Measurements from ENCODE around the gene UROC1. TPM values are rescaled to one million over a fixed set of nuclear protein-coding genes. Genes with fewer than 3 reads are reported as not detected.
A peak's percentile ranks its signal among the peaks of the same experiment; 100 is the strongest.

Gene UROC1
- total and polyA plus RNA-seq, 2 of the 13 experiments (the other 11 are each of a cell fraction or from before 2014, with no cell fraction given), result 0.71 to 1.3 TPM

DNA sequence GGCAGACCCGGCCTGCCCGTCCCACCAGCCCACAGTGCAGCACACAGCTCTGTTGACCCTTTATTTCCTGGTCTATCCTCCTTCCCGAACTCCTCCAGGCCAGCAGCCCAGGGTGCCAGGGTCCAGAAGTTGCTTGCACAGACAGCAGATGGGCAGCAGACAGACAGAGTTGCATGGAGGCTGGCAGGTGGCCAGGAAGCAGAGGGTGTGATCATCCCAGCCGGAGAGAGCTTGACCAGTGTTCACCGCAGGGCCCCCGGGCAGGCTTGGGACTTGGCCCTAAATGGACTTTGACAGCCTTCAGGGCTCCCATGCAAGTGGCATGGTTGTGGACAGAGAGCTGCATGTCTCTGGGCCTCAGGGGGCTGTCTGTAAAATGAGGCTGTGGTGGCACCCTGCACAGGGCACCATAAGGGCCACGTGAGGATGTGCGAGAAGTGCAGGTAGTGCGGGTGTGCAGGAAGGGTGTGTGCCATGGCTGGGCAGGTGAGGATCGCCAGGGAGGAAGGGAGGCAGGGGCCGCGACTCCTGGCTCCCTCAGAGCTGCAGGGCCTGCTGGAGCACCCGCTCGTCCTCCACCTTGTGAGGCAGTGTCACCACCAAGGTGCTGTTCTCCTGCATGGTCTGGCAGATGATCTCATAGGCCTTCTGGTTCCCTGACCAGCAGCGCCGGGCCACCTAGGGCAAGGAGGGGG lies 35.6 kb downstream of the UROC1 start (continued):
- no peak for TF ChIP-seq MYNN (CRISPR knock-in tag; IDR thresholded peaks at IDR 0.05; ENCODE audit: low read depth)
- no peak for TF ChIP-seq ZMYM2 (CRISPR knock-in tag; IDR thresholded peaks at IDR 0.05)
- no peak for TF ChIP-seq ZNF432 (CRISPR knock-in tag; IDR thresholded peaks at IDR 0.05; ENCODE audit: borderline replicate concordance)
- TF ChIP-seq FIP1L1 (IDR thresholded peaks at IDR 0.05; ENCODE audit: borderline replicate concordance, insufficient read depth, low read depth, low read length), result no peak
- no peak for TF ChIP-seq GMEB2 (CRISPR knock-in tag; IDR thresholded peaks at IDR 0.05; ENCODE audit: low read depth)
- TF ChIP-seq, protein P1, sequence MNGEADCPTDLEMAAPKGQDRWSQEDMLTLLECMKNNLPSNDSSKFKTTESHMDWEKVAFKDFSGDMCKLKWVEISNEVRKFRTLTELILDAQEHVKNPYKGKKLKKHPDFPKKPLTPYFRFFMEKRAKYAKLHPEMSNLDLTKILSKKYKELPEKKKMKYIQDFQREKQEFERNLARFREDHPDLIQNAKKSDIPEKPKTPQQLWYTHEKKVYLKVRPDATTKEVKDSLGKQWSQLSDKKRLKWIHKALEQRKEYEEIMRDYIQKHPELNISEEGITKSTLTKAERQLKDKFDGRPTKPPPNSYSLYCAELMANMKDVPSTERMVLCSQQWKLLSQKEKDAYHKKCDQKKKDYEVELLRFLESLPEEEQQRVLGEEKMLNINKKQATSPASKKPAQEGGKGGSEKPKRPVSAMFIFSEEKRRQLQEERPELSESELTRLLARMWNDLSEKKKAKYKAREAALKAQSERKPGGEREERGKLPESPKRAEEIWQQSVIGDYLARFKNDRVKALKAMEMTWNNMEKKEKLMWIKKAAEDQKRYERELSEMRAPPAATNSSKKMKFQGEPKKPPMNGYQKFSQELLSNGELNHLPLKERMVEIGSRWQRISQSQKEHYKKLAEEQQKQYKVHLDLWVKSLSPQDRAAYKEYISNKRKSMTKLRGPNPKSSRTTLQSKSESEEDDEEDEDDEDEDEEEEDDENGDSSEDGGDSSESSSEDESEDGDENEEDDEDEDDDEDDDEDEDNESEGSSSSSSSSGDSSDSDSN (CRISPR knock-in tag; IDR thresholded peaks at IDR 0.05), result peak; percentile 77
- TF ChIP-seq RFX3 (CRISPR knock-in tag; IDR thresholded peaks at IDR 0.05), result no peak
- TF ChIP-seq ZBTB10 (CRISPR knock-in tag; IDR thresholded peaks at IDR 0.05; ENCODE audit: borderline replicate concordance), result no peak
- TF ChIP-seq HNF1B (CRISPR knock-in tag; IDR thresholded peaks at IDR 0.05), result no peak
- TF ChIP-seq ZMAT3 (CRISPR knock-in tag; conservative IDR thresholded peaks at IDR 0.05), result no peak
- TF ChIP-seq ZNF496 (CRISPR knock-in tag; IDR thresholded peaks at IDR 0.05; ENCODE audit: insufficient replicate concordance), result no peak
- no peak for TF ChIP-seq TGIF2 (CRISPR knock-in tag; IDR thresholded peaks at IDR 0.05)
- TF ChIP-seq, protein P2, sequence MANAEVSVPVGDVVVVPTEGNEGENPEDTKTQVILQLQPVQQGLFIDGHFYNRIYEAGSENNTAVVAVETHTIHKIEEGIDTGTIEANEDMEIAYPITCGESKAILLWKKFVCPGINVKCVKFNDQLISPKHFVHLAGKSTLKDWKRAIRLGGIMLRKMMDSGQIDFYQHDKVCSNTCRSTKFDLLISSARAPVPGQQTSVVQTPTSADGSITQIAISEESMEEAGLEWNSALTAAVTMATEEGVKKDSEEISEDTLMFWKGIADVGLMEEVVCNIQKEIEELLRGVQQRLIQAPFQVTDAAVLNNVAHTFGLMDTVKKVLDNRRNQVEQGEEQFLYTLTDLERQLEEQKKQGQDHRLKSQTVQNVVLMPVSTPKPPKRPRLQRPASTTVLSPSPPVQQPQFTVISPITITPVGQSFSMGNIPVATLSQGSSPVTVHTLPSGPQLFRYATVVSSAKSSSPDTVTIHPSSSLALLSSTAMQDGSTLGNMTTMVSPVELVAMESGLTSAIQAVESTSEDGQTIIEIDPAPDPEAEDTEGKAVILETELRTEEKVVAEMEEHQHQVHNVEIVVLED (CRISPR knock-in tag; IDR thresholded peaks at IDR 0.05; ENCODE audit: borderline replicate concordance), result 0 out of 2 replicates have a peak, but pooled peaks have one; percentile 22
- 0 out of 2 replicates have a peak, but pooled peaks have one; percentile 36 for TF ChIP-seq PITX1 (CRISPR knock-in tag; IDR thresholded peaks at IDR 0.05)
- no peak for TF ChIP-seq ZKSCAN5 (CRISPR knock-in tag; IDR thresholded peaks at IDR 0.05)
- no peak for TF ChIP-seq MIER2 (CRISPR knock-in tag; IDR thresholded peaks at IDR 0.05)
